H1 (cell line): ENCODE measurements around the gene FADD. TPM values are rescaled to one million over a fixed set of nuclear protein-coding genes. Genes with fewer than 3 reads are reported as not detected.
A peak's percentile ranks its signal among the peaks of the same experiment; 100 is the strongest.

Experiments used
- CTCF ChIA-PET: fragments of 300-600 bp; sonication (Branson Sonifier 250); formaldehyde crosslinking; loops from one replicate; lab custom pipeline; 2021; ENCODE audit not compliant: partially characterized antibody; lab: Charles Lee
- POLR2A ChIA-PET: fragments of 300-600 bp; sonication (Branson Sonifier 250); formaldehyde crosslinking; loops from one replicate; lab custom pipeline; 2021; ENCODE audit warnings: inconsistent platforms; ENCODE audit not compliant: partially characterized antibody; lab: Charles Lee
- DNase-seq, 2 experiments: peaks; one replicate each; pipeline versions ENCODE4 v3.0.0 to v3.0.0-alpha.2; 2010 to 2022; ENCODE audit warnings: low spot score in 2 of 2, low read depth in 1 of 2, mixed read lengths in 1 of 2
- FAIRE-seq: peaks from 2 replicates; lab custom pipeline; 2011; peaks lifted over from hg19 to GRCh38; lab: Jason Lieb, UNC
- H2AFZ ChIP-seq: 2 replicates; pipeline ENCODE4 v1.8.1; 2012; ENCODE audit warnings: low read length, inconsistent platforms
- H2AK5ac ChIP-seq: 2 replicates; pipeline ENCODE4 v1.6.1; 2013; ENCODE audit warnings: low read depth, low read length
- H2BK120ac ChIP-seq: replicated peaks from 2 replicates; pipeline ENCODE3; 2013; ENCODE audit warnings: low read depth, low read length, inconsistent platforms
- H2BK12ac ChIP-seq: 2 replicates; pipeline ENCODE4 v1.6.1; 2013; ENCODE audit warnings: low read depth, low read length
- H2BK15ac ChIP-seq: 2 replicates; pipeline ENCODE4 v1.6.1; 2013; ENCODE audit warnings: low read length
- H2BK20ac ChIP-seq: 2 replicates; pipeline ENCODE4 v1.6.1; 2013; ENCODE audit warnings: low read length
- H2BK5ac ChIP-seq: 2 replicates; pipeline ENCODE4 v1.6.1; 2013; ENCODE audit warnings: low read depth, low read length
- H3K14ac ChIP-seq: 2 replicates; pipeline ENCODE4 v1.6.1; 2013; ENCODE audit warnings: inconsistent platforms; ENCODE audit not compliant: insufficient read length
- H3K18ac ChIP-seq: 2 replicates; pipeline ENCODE4 v1.6.1; 2013; ENCODE audit warnings: low read length; ENCODE audit errors: extremely low read depth
- H3K23ac ChIP-seq: 2 replicates; pipeline ENCODE4 v1.6.1; 2013; ENCODE audit warnings: inconsistent platforms; ENCODE audit not compliant: insufficient read length
- H3K23me2 ChIP-seq: 2 replicates; pipeline ENCODE4 v1.6.1; 2013; ENCODE audit warnings: low read depth, low read length
- H3K27ac ChIP-seq: 2 replicates; pipeline ENCODE4 v1.6.1; 2011; ENCODE audit warnings: low read depth, low read length, inconsistent platforms
- H3K27me3 ChIP-seq, 4 experiments: replicated peaks in 1 of 4; 1 replicate in 1 of 4; 2 replicates in 3 of 4; pipeline versions ENCODE4 v1.6.1 to v1.8.1; 2011 to 2013; ENCODE audit warnings: low read length in 3 of 4, mild to moderate bottlenecking in 3 of 4, inconsistent platforms in 2 of 4, mixed read lengths in 2 of 4, moderate library complexity in 1 of 4; ENCODE audit not compliant: control insufficient read depth in 3 of 4, insufficient read depth in 3 of 4; ENCODE audit errors: extremely low read depth in 1 of 4
- H3K36me3 ChIP-seq, 4 experiments: 2 replicates each; pipeline versions ENCODE4 v1.6.1 to v1.8.1; 2011 to 2013; ENCODE audit warnings: mild to moderate bottlenecking in 4 of 4, low read length in 3 of 4, moderate library complexity in 2 of 4, control low read depth in 1 of 4, inconsistent platforms in 1 of 4; ENCODE audit not compliant: insufficient read depth in 4 of 4, control insufficient read depth in 2 of 4
- H3K4ac ChIP-seq: replicated peaks from 2 replicates; pipeline ENCODE3; 2013; ENCODE audit warnings: low read length, low read depth, mixed read lengths, inconsistent platforms; ENCODE audit not compliant: insufficient read length
- H3K4me1 ChIP-seq, 4 experiments: replicated peaks in 1 of 4; 1 replicate in 1 of 4; 2 replicates in 3 of 4; pipeline versions ENCODE4 v1.6.1 to v1.8.1; 2011 to 2013; ENCODE audit warnings: low read length in 3 of 4, inconsistent platforms in 2 of 4, mixed read lengths in 1 of 4; ENCODE audit not compliant: insufficient read depth in 4 of 4, control insufficient read depth in 3 of 4
- H3K4me2 ChIP-seq, 2 experiments: 2 replicates each; pipeline versions ENCODE4 v1.6.1 to v1.8.1; 2011 to 2013; ENCODE audit warnings: low read depth in 2 of 2, low read length in 2 of 2, control low read depth in 1 of 2, inconsistent platforms in 1 of 2, mild to moderate bottlenecking in 1 of 2; ENCODE audit not compliant: insufficient read depth in 1 of 2
- H3K4me3 ChIP-seq, 4 experiments: fragments of 200-600, 300-600 bp in 1 of 4; sonication (generic), shearing (Covaris generic), sonication (Bioruptor Twin) in 1 of 4; 2 replicates each; pipeline versions ENCODE4 v1.5.1 to v1.8.1; 2011 to 2016; ENCODE audit warnings: low read length in 4 of 4, low read depth in 3 of 4, control low read depth in 2 of 4, inconsistent platforms in 2 of 4, mild to moderate bottlenecking in 2 of 4, mixed read lengths in 1 of 4, moderate library complexity in 1 of 4; ENCODE audit not compliant: insufficient read depth in 2 of 4; ENCODE audit errors: extremely low read depth in 1 of 4
- H3K56ac ChIP-seq: replicated peaks from 2 replicates; pipeline ENCODE3; 2013; ENCODE audit warnings: low read depth, mild to moderate bottlenecking, mixed read lengths, low read length, inconsistent platforms; ENCODE audit not compliant: insufficient read length
- H3K79me1 ChIP-seq: 2 replicates; pipeline ENCODE4 v1.6.1; 2013; ENCODE audit warnings: low read depth, low read length, control low read depth
- H3K79me2 ChIP-seq, 2 experiments: 2 replicates each; pipeline versions ENCODE4 v1.6.1 to v1.8.1; 2012 to 2013; ENCODE audit warnings: low read length in 2 of 2, mild to moderate bottlenecking in 2 of 2, inconsistent platforms in 1 of 2; ENCODE audit not compliant: insufficient read depth in 2 of 2, control insufficient read depth in 1 of 2
- H3K9ac ChIP-seq, 4 experiments: replicated peaks in 1 of 4; 1 replicate in 1 of 4; 2 replicates in 3 of 4; pipeline versions ENCODE4 v1.6.1 to v1.8.1; 2011 to 2013; ENCODE audit warnings: low read depth in 3 of 4, low read length in 3 of 4, control low read depth in 2 of 4, mild to moderate bottlenecking in 2 of 4, moderate library complexity in 2 of 4, inconsistent platforms in 1 of 4; ENCODE audit errors: extremely low read depth in 1 of 4
- H3K9me3 ChIP-seq, 2 experiments: 2 replicates each; pipeline versions ENCODE4 v1.6.1 to v1.8.1; 2012 to 2013; ENCODE audit warnings: mild to moderate bottlenecking in 2 of 2, moderate library complexity in 2 of 2, control low read depth in 1 of 2, inconsistent platforms in 1 of 2, low read depth in 1 of 2, low read length in 1 of 2, mixed read lengths in 1 of 2; ENCODE audit not compliant: insufficient read depth in 2 of 2
- H4K20me1 ChIP-seq, 2 experiments: replicated peaks in 1 of 2; 2 replicates each; pipeline versions ENCODE3 to v1.8.1; 2011 to 2013; ENCODE audit warnings: inconsistent platforms in 2 of 2, low read length in 2 of 2, mild to moderate bottlenecking in 1 of 2; ENCODE audit not compliant: insufficient read depth in 2 of 2, control insufficient read depth in 1 of 2
- H4K5ac ChIP-seq: 2 replicates; pipeline ENCODE4 v1.6.1; 2013; ENCODE audit warnings: low read length, low read depth, mixed read lengths, inconsistent platforms; ENCODE audit not compliant: insufficient read length
- H4K8ac ChIP-seq: 2 replicates; pipeline ENCODE4 v1.8.0; 2013; ENCODE audit warnings: mild to moderate bottlenecking, moderate library complexity, low read length, inconsistent platforms; ENCODE audit not compliant: insufficient read depth; ENCODE audit errors: extremely low read depth
- H4K91ac ChIP-seq: replicated peaks from 2 replicates; pipeline ENCODE3; 2013; ENCODE audit warnings: low read length, mixed read lengths, inconsistent platforms; ENCODE audit not compliant: insufficient read length
- KDM4A ChIP-seq: IDR thresholded peaks from one replicate; pipeline ENCODE4 v1.7.1; 2012; ENCODE audit warnings: low read depth, mild to moderate bottlenecking, moderate library complexity, low read length, inconsistent platforms; ENCODE audit not compliant: severe bottlenecking
- RFX5 ChIP-seq: IDR thresholded peaks from 2 replicates; pipeline ENCODE4 v1.6.1; 2011; ENCODE audit warnings: low read depth, low read length, improper control_type of control experiment, borderline replicate concordance
- SIRT6 ChIP-seq: IDR thresholded peaks from one replicate; pipeline ENCODE4 v1.7.1; 2012; ENCODE audit warnings: low read length, inconsistent platforms
- WGBS, 2 experiments: shearing (Covaris generic) in 1 of 2; methylation state at CpG; one replicate each; pipeline versions ENCODE4 v1.1.6 to v1.1.7; 2013 to 2015; ENCODE audit warnings: low lambda C conversion rate in 2 of 2, mixed read lengths in 2 of 2, inconsistent platforms in 1 of 2, low coverage in 1 of 2, missing lambda C conversion rate in 1 of 2; ENCODE audit not compliant: insufficient replicate concordance in 2 of 2, insufficient coverage in 1 of 2, insufficient read length in 1 of 2; ENCODE audit errors: extremely low coverage in 1 of 2, missing lambda C conversion rate in 1 of 2; 5-methylcytosine and 5-hydroxymethylcytosine counted together
- polyA plus RNA-seq, 7 experiments: library from polyadenylated mRNA; depleted of rRNA in 3 of 7; stranded (reverse) in 5 of 7; unstranded in 2 of 7; fragments of >200 nt in 5 of 7; fragments of 200-250 nt in 2 of 7; gene quantifications; 1 replicate in 5 of 7; 2 replicates in 1 of 7; 4 replicates in 1 of 7; pipeline versions ENCODE4 v1.2.1 to v1.2.3, GENCODE V29; 2011 to 2013; ENCODE audit warnings: missing spikeins in 2 of 7, mixed read lengths in 2 of 7
- total RNA-seq: library from RNA; stranded (reverse); fragmentation: NEBNext Ultra II Directional; extraction: Animal tissue kit (Norgen Biotek cat#: 25700); gene quantifications from 2 replicates; pipeline ENCODE4 v1.2.1, GENCODE V29; 2021

FADD gene
- total and polyA plus RNA-seq, 2 of the 8 experiments (the other 6 are each of a cell fraction or from before 2014, with no cell fraction given): 29.0 to 43.9 TPM

GRCh38 chr11:70226183-70226582 is 23.1 kb downstream of the FADD start:
- peak overlapping the region; percentile 3; the same call in 1 of the 2 replicates for H3K18ac ChIP-seq
- peak overlapping the region; percentile 65; the same call in 1 of the 2 replicates for H2BK15ac ChIP-seq
- no peak for TF ChIP-seq SIRT6
- no peak for TF ChIP-seq RFX5
- TF ChIP-seq KDM4A: no peak
- no peaks in the 10 kb centered on the region for H3K79me1 ChIP-seq
- no peak overlapping the region for H2AK5ac ChIP-seq
- no peak overlapping the region; a peak in 1 of 4 replicates for H3K4me2 ChIP-seq
- H3K27me3 ChIP-seq: no peaks in the 10 kb centered on the region
- no peaks in the 10 kb centered on the region for H3K36me3 ChIP-seq
- H2AFZ ChIP-seq: no peak overlapping the region
- CTCF ChIA-PET: interaction anchor here (0.7 to 1.6 kb wide), 13 partner anchors 14 to 277 kb away, joined by 3 to 7 read pairs (median 4); no protein-coding TSS in a partner anchor
- peak overlapping the region; percentile 84; the same call in 1 of the 2 replicates for H2BK12ac ChIP-seq
- no peak overlapping the region for H3K27ac ChIP-seq
- 80% methylated on average over 3 of the region's 3 CpGs; no CpG with 5 or more reads in 1 of the 2 experiments for WGBS, 2 experiments
- H2BK120ac ChIP-seq: no peak overlapping the region
- no peak overlapping the region for H3K23ac ChIP-seq
- no peaks in the 10 kb centered on the region for H3K79me2 ChIP-seq
- POLR2A ChIA-PET: interaction anchor here (1.1 to 1.8 kb wide), 5 partner anchors 11 to 44 kb away, joined by 3 to 6 read pairs (median 4); no protein-coding TSS in a partner anchor
- DNase-seq (no peak), FAIRE-seq (no peak)
- H3K4me3 ChIP-seq: no peak overlapping the region
- no peaks in the 10 kb centered on the region for H4K20me1 ChIP-seq
- H3K56ac ChIP-seq: no peak overlapping the region
- no peak overlapping the region for H4K8ac ChIP-seq
- H4K91ac ChIP-seq: peak overlapping the region; percentile 63
- no peak overlapping the region for H4K5ac ChIP-seq
- H3K9ac ChIP-seq: no peak overlapping the region
- H3K4ac ChIP-seq: no peak overlapping the region
- H3K23me2 ChIP-seq: no peaks in the 10 kb centered on the region
- H2BK5ac ChIP-seq: peak overlapping the region; percentile 90; the same call in 1 of the 2 replicates
- H3K14ac ChIP-seq: no peak overlapping the region
- H3K4me1 ChIP-seq: peaks cover 4 to 13% (median 10%) of the 10 kb centered on the region in 4 experiments
- peak overlapping the region; percentile 98; the same call in 1 of the 2 replicates for H2BK20ac ChIP-seq
- H3K9me3 ChIP-seq: no peaks in the 10 kb centered on the region
